Activated CD4-positive, alpha-beta T cell treated with anti-CD3 and anti-CD28 coated beads, Interleukin-2, amount 10 ng/mL, durations not matched to agents 7 days and 5 days (primary cell): Measurements from ENCODE around the gene EXOC4. TPM values are rescaled to one million over a fixed set of nuclear protein-coding genes. Genes with fewer than 3 reads are reported as not detected.

Experiments used
- CTCF ChIA-PET: fragments of 350-600 bp; sonication (Branson Sonifier 250); formaldehyde crosslinking; loops from one replicate; lab custom pipeline; 2021; ENCODE audit warnings: antibody characterized with exemption; lab: Charles Lee
- POLR2A ChIA-PET: fragments of 350-600 bp; sonication (Branson Sonifier 250); formaldehyde crosslinking; loops from one replicate; lab custom pipeline; 2021; ENCODE audit warnings: antibody characterized with exemption; lab: Charles Lee
- DNase-seq: peaks from one replicate; pipeline ENCODE4 v3.0.0-alpha.2; 2020
- H3K27ac Mint-ChIP-seq: one replicate; pipeline ENCODE4 v1.8.0; 2021; ENCODE audit warnings: mild to moderate bottlenecking, moderate library complexity, mixed read lengths
- H3K27me3 Mint-ChIP-seq: one replicate; pipeline ENCODE4 v1.8.0; 2021; ENCODE audit warnings: mixed read lengths
- H3K36me3 Mint-ChIP-seq: one replicate; pipeline ENCODE4 v1.8.0; 2021; ENCODE audit warnings: low read depth, mixed read lengths
- H3K4me1 Mint-ChIP-seq: one replicate; pipeline ENCODE4 v1.8.0; 2021; ENCODE audit warnings: mixed read lengths
- H3K4me3 Mint-ChIP-seq: one replicate; pipeline ENCODE4 v1.8.0; 2021; ENCODE audit warnings: mild to moderate bottlenecking, moderate library complexity, mixed read lengths
- H3K9me3 Mint-ChIP-seq: one replicate; pipeline ENCODE4 v1.8.0; 2021; ENCODE audit warnings: mixed read lengths
- total RNA-seq, 2 experiments: library from RNA; stranded (reverse); gene quantifications; one replicate each; pipeline ENCODE4 v1.2.3, GENCODE V29; 2021

Gene EXOC4
- total RNA-seq, 2 experiments from 2014 or later = 76.7 to 84.6 TPM

DNA sequence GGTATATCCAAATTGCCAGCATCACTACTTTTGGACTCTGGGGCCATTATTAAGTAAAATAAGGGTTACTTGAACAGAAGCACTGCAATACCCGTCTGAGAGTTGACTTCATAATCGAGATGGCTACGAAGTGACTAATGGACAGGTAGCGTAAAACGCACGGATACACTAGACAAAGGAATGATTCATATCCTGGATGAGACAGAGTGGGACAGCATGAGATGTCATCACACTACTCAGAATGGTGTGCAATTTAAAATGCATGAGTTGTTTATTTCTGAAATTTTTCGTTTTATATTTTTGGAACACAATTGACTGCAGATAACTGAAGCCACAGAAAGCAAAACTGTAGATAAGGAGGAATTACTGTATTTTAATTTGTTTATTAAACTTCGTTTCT lies 452.7 kb downstream of the EXOC4 start:
- ChIA-PET POLR2A (no interaction called here), CTCF (no interaction called here)
- H3K27me3 Mint-ChIP-seq = no peaks in the 10 kb centered on the region
- DNase-seq = no peak
- H3K27ac Mint-ChIP-seq = no peak overlapping the region
- no peaks in the 10 kb centered on the region for H3K9me3 Mint-ChIP-seq
- no peaks in the 10 kb centered on the region for H3K4me1 Mint-ChIP-seq
- no peak overlapping the region for H3K4me3 Mint-ChIP-seq
- peaks cover 2% of the 10 kb centered on the region for H3K36me3 Mint-ChIP-seq

DNA sequence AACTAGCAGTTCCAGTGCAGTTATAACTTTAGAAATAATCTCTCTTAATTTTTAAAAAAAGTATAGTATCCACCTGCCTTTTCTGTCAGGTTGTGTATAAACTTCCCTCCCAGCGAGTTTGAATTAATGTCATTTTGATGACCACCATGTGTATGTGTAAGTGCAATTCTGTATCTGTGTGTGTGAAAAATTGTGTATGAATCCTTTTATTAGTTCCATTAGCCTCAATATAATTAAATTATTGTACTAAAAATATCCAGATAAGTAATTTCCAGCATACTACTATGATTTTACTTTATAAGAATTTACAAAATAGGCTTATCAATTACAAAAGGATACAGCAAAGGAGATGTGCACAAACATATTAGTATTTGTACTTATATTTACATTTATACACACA lies 453.1 kb downstream of the EXOC4 start:
- Mint-ChIP-seq H3K4me1 (no peaks in the 10 kb centered on the region), H3K4me3 (no peak overlapping the region), H3K27ac (no peak overlapping the region), H3K36me3 (peaks cover 2% of the 10 kb centered on the region), H3K27me3 (no peaks in the 10 kb centered on the region), H3K9me3 (no peaks in the 10 kb centered on the region)
- POLR2A ChIA-PET = no interaction called here
- DNase-seq = no peak
- CTCF ChIA-PET = no interaction called here

DNA sequence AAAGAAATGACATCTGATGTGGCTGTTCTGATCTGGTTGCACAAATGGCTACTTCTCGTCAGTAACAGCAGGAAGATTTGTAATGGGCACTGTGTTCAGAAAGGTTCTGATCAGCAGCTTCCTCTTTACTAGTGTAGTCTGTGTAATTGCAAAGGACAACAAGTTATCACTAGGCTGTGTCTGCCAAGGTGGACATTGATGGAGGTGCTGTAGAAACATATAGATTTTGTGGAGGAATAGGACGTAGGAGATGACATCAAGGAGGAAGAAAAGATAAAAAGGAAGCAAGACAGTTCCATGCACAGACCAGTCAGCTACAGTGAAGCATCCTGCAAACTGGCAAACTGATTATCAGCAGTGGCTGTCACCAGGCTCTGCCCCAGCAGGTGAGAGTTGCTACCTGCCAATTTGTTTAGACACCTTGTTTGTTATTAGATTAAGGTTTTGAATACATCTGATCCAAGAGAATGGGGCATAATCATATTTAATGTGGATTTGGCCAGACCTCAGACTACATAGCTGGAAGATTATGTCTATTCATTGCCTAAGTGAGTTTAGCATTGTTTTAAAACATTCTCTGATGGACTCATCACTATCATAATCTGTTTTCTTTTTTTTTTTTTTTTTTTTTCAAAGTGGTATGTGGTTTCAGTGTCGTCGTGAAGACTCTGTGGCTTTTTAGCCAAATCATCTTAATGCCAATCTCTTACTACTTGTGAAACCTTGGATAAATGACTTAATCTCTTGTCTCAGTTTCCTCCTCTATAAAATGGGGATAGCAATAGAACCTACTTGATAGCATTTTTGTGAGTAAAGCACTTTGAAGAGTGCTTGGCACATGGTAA lies 456.4 kb downstream of the EXOC4 start:
- CTCF ChIA-PET = no interaction called here
- no peak for DNase-seq
- no peak overlapping the region for H3K4me3 Mint-ChIP-seq
- POLR2A ChIA-PET = no interaction called here
- H3K4me1 Mint-ChIP-seq = no peaks in the 10 kb centered on the region
- H3K27me3 Mint-ChIP-seq = no peaks in the 10 kb centered on the region
- no peaks in the 10 kb centered on the region for H3K36me3 Mint-ChIP-seq
- no peaks in the 10 kb centered on the region for H3K9me3 Mint-ChIP-seq
- no peak overlapping the region for H3K27ac Mint-ChIP-seq

DNA sequence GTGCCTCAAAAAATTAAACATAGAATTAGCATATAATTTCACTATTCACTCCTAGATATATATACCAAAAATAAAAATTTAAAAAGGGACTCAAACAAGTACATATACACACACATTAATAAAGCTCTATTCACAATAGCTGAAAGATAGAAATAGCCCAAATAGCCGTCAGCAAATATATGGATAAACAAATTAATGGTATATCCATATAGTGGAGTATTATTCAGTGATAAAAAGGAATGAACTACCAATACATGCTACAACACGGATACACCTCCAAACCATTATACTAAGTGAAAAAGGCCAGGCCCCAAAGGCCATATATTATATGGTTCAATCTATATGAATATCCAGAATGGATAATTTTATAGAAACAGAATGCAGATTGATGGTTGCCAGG lies 459.7 kb downstream of the EXOC4 start:
- ChIA-PET POLR2A (no interaction called here), CTCF (no interaction called here)
- no peak for DNase-seq
- no peaks in the 10 kb centered on the region for H3K9me3 Mint-ChIP-seq
- H3K4me3 Mint-ChIP-seq = no peak overlapping the region
- no peak overlapping the region for H3K27ac Mint-ChIP-seq
- no peaks in the 10 kb centered on the region for H3K27me3 Mint-ChIP-seq
- no peaks in the 10 kb centered on the region for H3K36me3 Mint-ChIP-seq
- no peaks in the 10 kb centered on the region for H3K4me1 Mint-ChIP-seq

DNA sequence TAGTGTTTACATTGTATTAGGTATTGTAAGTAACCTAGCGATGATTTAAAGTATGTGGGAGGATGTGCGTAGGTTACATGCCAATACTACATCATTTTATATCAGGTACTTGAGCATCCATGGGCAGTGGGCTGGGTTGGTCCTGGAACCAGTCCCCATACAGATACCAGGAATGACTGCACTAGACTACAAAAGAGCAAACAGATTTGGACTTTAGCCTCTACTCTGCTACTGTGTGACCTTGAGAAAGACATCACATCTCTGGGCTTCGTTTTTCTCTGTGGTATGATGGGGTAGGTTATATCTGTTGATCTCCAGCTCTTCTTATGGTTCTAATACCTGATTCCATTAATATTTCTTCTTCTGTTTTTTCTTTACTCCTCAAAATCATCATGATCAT lies 461.8 kb downstream of the EXOC4 start:
- H3K27me3 Mint-ChIP-seq = no peaks in the 10 kb centered on the region
- H3K9me3 Mint-ChIP-seq = no peaks in the 10 kb centered on the region
- no peaks in the 10 kb centered on the region for H3K36me3 Mint-ChIP-seq
- no peak overlapping the region for H3K27ac Mint-ChIP-seq
- no peak overlapping the region for H3K4me3 Mint-ChIP-seq
- POLR2A ChIA-PET = no interaction called here
- no peaks in the 10 kb centered on the region for H3K4me1 Mint-ChIP-seq
- CTCF ChIA-PET = interaction anchor here (0.6 kb wide), 1 partner anchor 11 kb away, joined by 3 read pairs; no protein-coding TSS in a partner anchor
- no peak for DNase-seq

DNA sequence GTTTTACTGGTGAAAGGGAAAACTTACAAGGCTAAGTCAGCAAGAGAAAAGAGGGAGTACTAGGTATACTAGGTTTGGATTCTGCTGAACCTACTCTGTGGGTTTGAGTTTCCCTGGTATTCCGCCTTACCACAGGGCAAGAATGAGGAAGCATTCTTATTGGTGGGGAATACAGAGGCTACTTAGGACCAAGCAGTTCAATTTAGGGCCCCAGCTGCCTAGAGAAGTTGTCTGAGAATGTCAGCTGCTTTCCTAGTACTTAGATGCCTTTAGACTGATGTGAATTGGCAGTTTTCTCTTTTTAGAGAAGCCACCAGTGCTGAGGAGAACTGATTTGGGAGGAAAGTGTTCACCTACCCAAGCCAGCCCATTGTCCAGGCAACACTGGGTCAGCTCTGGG lies 465.3 kb downstream of the EXOC4 start:
- Mint-ChIP-seq H3K27me3 (no peaks in the 10 kb centered on the region), H3K36me3 (no peaks in the 10 kb centered on the region), H3K4me3 (no peak overlapping the region), H3K4me1 (no peaks in the 10 kb centered on the region), H3K27ac (no peak overlapping the region), H3K9me3 (no peaks in the 10 kb centered on the region)
- ChIA-PET CTCF (no interaction called here), POLR2A (no interaction called here)
- no peak for DNase-seq

DNA sequence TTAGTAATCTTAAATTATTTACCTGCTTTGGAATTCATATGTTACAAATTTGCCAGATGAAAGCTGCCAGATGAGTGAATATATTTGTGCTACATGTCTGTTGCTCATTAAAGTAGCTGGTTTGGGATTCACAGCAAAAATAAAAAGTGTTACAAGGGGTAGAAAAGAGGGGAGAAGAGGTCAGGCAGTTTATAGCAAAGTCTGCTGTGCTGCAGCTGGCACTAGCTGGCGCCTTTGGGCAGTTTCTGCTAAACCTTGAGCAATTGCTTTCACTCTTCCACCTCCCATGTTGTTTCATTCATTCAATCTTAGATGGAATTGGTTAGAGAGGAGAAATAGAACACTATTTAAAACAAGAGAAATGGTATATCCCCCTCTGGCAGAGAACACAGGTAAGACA lies 470.2 kb downstream of the EXOC4 start:
- CTCF ChIA-PET = no interaction called here
- Mint-ChIP-seq H3K9me3 (no peaks in the 10 kb centered on the region), H3K27ac (no peak overlapping the region), H3K4me1 (no peaks in the 10 kb centered on the region), H3K4me3 (no peak overlapping the region), H3K27me3 (no peaks in the 10 kb centered on the region), H3K36me3 (no peaks in the 10 kb centered on the region)
- DNase-seq = no peak
- POLR2A ChIA-PET = no interaction called here

DNA sequence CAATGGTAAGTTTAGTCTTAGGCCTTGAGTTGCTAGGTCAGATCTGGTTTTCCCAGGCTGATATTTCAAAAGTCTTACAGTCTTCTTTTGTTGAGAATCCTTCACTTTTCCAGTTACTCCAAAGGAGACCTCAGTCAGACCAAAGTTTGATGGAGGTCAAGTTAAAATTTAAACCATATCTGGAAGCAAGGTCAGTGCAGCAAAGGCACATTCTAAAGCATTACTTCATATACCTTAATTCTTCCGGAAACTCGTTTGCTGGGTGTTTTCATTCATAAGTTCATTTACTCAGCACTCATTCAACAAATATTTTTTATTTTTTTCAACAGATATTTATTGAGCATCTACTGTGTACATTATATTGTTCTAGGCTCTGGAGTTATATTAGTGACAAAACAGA lies 471.3 kb downstream of the EXOC4 start:
- ChIA-PET CTCF (no interaction called here), POLR2A (no interaction called here)
- H3K27ac Mint-ChIP-seq = no peak overlapping the region
- no peaks in the 10 kb centered on the region for H3K4me1 Mint-ChIP-seq
- H3K9me3 Mint-ChIP-seq = no peaks in the 10 kb centered on the region
- no peak for DNase-seq
- H3K4me3 Mint-ChIP-seq = no peak overlapping the region
- no peaks in the 10 kb centered on the region for H3K36me3 Mint-ChIP-seq
- H3K27me3 Mint-ChIP-seq = no peaks in the 10 kb centered on the region

DNA sequence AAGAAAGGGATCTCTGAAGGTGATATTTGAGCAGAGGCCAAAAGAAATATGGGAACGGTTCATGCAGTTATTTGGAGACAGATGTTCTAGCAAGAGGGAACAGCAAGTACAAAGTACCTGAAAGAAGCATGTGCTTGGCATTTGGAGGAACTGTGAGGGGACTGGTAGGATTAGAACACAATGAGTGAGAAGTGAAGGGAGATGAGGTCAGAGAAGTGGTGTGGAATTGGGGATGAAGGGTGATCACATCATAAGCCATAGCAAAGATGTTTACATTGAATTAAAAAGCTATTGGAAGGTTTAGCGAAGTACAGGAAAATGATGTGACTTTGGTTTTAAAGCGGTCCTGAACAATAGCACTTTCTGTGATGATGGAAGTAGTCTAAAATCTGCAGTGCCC lies 471.8 kb downstream of the EXOC4 start:
- no peaks in the 10 kb centered on the region for H3K36me3 Mint-ChIP-seq
- ChIA-PET CTCF (no interaction called here), POLR2A (no interaction called here)
- no peaks in the 10 kb centered on the region for H3K9me3 Mint-ChIP-seq
- no peak for DNase-seq
- no peaks in the 10 kb centered on the region for H3K27me3 Mint-ChIP-seq
- no peaks in the 10 kb centered on the region for H3K4me1 Mint-ChIP-seq
- no peak overlapping the region for H3K4me3 Mint-ChIP-seq
- H3K27ac Mint-ChIP-seq = no peak overlapping the region

DNA sequence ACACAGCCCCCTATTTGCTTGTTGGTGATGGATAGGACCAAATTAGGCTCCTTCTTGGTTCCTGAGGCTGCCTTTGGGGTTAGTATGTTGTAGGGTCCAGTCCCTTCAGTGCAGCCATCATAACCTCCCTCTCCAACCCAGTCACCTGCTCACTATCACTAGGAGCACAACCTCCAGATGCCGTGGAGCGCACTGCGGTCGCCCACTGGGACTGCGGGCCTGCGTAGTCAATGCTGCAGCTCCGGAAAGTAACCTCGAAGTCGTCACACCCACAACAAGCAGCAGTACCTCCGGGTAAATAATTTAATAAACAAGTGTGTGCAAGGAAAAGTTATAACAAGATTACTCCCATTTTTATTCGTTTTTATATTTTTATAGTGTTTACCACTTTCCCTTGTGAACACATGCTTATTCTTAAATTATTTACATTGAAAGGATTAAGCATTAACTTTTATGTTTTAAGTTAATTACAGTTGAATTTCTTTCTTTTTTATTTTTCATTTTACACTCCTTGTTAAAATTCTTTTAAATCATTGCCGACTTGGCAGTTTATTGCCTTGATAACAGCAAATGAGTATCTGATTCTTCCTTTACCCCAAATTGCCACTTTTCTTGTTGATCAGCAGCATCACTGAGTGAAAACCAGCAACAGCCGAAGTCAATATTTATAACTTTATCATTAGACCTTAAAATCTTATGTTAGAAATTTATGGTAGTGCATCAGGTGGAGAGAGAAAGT lies 474.8 kb downstream of the EXOC4 start:
- Mint-ChIP-seq H3K36me3 (no peaks in the 10 kb centered on the region), H3K4me3 (no peak overlapping the region), H3K27ac (no peak overlapping the region), H3K9me3 (peaks cover 2% of the 10 kb centered on the region), H3K4me1 (no peaks in the 10 kb centered on the region), H3K27me3 (no peaks in the 10 kb centered on the region)
- ChIA-PET POLR2A (no interaction called here), CTCF (no interaction called here)
- no peak for DNase-seq

DNA sequence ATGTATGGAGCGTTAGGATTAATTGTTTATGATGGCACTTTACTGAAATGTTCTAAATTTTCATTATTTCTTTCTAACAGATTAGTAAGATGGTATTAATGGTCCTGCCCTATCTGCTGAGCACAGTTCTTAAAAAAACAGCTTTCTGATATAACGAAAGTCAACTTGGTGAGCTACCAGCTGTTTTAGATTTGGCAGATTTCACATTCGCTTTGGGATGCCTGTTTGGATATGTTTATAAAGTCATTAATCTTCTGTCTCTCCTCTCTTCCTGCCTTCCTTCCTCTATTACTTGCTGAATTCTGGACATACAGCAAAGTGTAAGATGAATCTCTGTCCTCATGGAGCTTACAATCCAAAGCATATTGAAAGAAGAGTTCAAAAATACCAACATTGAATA lies 477.5 kb downstream of the EXOC4 start:
- ChIA-PET POLR2A (no interaction called here), CTCF (no interaction called here)
- DNase-seq = no peak
- peaks cover 2% of the 10 kb centered on the region for H3K9me3 Mint-ChIP-seq
- no peak overlapping the region for H3K27ac Mint-ChIP-seq
- H3K4me1 Mint-ChIP-seq = no peaks in the 10 kb centered on the region
- no peaks in the 10 kb centered on the region for H3K36me3 Mint-ChIP-seq
- no peak overlapping the region for H3K4me3 Mint-ChIP-seq
- H3K27me3 Mint-ChIP-seq = no peaks in the 10 kb centered on the region

DNA sequence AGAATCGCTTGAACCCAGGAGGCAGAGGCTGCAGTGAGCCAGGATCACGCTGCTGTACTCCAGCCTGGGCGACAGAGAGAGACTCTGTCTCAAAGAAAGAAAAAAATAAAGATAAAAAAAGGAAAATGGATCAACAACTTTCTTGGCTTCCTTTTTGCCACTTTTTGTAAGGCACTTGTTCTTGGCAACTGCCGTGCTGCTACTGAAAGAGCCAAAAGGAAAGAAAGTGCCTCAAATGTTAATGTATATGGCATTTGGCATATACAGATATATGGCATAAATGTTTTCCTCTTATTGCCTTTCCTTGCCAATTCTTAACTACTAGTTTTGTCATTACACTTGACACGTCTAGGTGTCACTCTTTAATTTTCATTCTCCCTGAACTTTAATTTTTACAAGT lies 480.5 kb downstream of the EXOC4 start:
- Mint-ChIP-seq H3K27me3 (no peaks in the 10 kb centered on the region), H3K27ac (no peak overlapping the region), H3K36me3 (no peaks in the 10 kb centered on the region), H3K4me3 (no peak overlapping the region), H3K9me3 (peaks cover 2% of the 10 kb centered on the region), H3K4me1 (peaks cover 3% of the 10 kb centered on the region)
- no peak for DNase-seq
- ChIA-PET POLR2A (no interaction called here), CTCF (no interaction called here)

DNA sequence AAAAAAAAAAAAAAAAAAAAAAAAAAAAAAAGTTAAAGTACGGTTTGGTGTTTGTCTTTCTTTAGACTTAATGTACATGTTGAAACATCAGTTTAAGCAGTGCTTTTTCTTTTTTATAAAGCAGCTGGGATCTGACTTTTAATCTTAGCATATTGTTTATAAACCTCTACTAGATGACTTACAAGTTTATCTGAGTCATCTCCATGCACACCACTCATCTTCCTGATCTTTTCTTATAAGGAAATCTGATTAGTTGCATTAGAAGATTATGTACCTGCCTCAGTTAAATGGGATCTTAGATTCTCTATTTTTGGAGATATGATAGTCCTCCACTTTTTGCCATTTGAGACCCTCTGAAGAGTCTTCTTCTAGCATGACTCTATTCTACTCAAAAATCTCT lies 482.3 kb downstream of the EXOC4 start:
- DNase-seq = no peak

More for the DNA sequence above, 482.3 kb downstream of the EXOC4 start:
- Mint-ChIP-seq H3K4me1 (peaks cover 3% of the 10 kb centered on the region), H3K27ac (no peak overlapping the region), H3K27me3 (no peaks in the 10 kb centered on the region), H3K9me3 (peaks cover 2% of the 10 kb centered on the region), H3K4me3 (no peak overlapping the region), H3K36me3 (no peaks in the 10 kb centered on the region)
- ChIA-PET POLR2A (no interaction called here), CTCF (no interaction called here)
